Right lobe of liver (tissue), 6 donors: ENCODE results near the gene CAP2. TPM values are rescaled to one million over a fixed set of nuclear protein-coding genes. Genes with fewer than 3 reads are reported as not detected.

Source experiments
- ATAC-seq, 4 donors: fragments of 200-7000 bp; cut with Tn5 transposase; one replicate each; pipeline ENCODE4 v1.9.1; 2020; ENCODE audit warnings: mild to moderate bottlenecking in 4 of 4, moderate library complexity in 4 of 4
- DNase-seq, 3 donors: peaks; one replicate each; pipeline ENCODE4 v3.0.0-alpha.2; 2020
- H3K27ac ChIP-seq, 3 donors: fragments of 200-600 bp; one replicate each; pipeline ENCODE4 v1.8.0; 2022
- H3K27me3 ChIP-seq, 2 donors: fragments of 200-600 bp; one replicate each; pipeline ENCODE4 v1.8.0; 2022
- H3K36me3 ChIP-seq, 4 donors: fragments of 200-600 bp; sonication (generic) in 1 of 4; one replicate each; pipeline versions ENCODE4 v1.5.1 to v1.8.0; 2017 to 2022; ENCODE audit warnings: control low read depth in 1 of 4
- H3K4me1 ChIP-seq, 4 donors: fragments of 200-600 bp; sonication (generic) in 1 of 4; one replicate each; pipeline versions ENCODE4 v1.5.1 to v1.8.0; 2017 to 2022; ENCODE audit warnings: control low read depth in 1 of 4
- H3K4me3 ChIP-seq, 3 donors: fragments of 200-600 bp; one replicate each; pipeline ENCODE4 v1.8.0; 2022
- H3K9me3 ChIP-seq, 4 donors: fragments of 200-600 bp; sonication (generic) in 1 of 4; one replicate each; pipeline versions ENCODE4 v1.5.1 to v1.8.0; 2017 to 2022; ENCODE audit warnings: control low read depth in 1 of 4
- CTCF ChIP-seq, 4 donors: fragments of 200-600 bp in 3 of 4; fragments of 450-650 bp in 1 of 4; IDR thresholded peaks; one replicate each; pipeline versions ENCODE4 v1.5.1 to v1.8.0; 2016 to 2022; ENCODE audit warnings: antibody characterized with exemption in 4 of 4, mild to moderate bottlenecking in 2 of 4
- POLR2A ChIP-seq: fragments of 450-650 bp; IDR thresholded peaks from one replicate; pipeline ENCODE4 v1.6.1; 2017; ENCODE audit warnings: antibody characterized with exemption, mild to moderate bottlenecking
- WGBS: methylation state at CpG from one replicate; pipeline ENCODE4 v1.1.6; 2018; ENCODE audit warnings: low coverage, low lambda C conversion rate; ENCODE audit not compliant: insufficient coverage; ENCODE audit errors: missing lambda C conversion rate; 5-methylcytosine and 5-hydroxymethylcytosine counted together
- intact Hi-C, 2 donors: fragments of 100-400 bp; cut with DNase I; formaldehyde crosslinking; loops; one replicate each; pipeline versions ENCODE4 v1.11.2 to v1.14.1; 2022
- total RNA-seq, 6 experiments: library from RNA; depleted of rRNA in 2 of 6; stranded (reverse); fragments of >200 nt in 2 of 6; fragmentation: NEBNext Ultra II Directional in 3 of 6; extraction: Animal tissue kit (Norgen Biotek cat#: 25700) in 3 of 6; gene quantifications; one replicate each; pipeline versions ENCODE4 v1.1.0 to v1.2.4, GENCODE V29; 2016 to 2023
- donor health status: DM: no; HTN: yes; CAD: no.
- donor health status: DM: no; HTN: no; CAD: no.
- donor health status: DM: no; HTN: no; CAD: no.
- donor health status: DM: no; HTN: yes; CAD: no.
- donor health status: DM: no; HTN: yes; CAD: no.

The CAP2 gene
- total RNA-seq, 6 experiments from 2014 or later: 2.1 to 7.4 (median 6.1) TPM

- WGBS: 90% methylated on average over 2 of the region's 4 CpGs
- Histone ChIP-seq H3K36me3 (no peaks in the 10 kb centered on the region), H3K9me3 (no peaks in the 10 kb centered on the region), H3K4me3 (no peak overlapping the region), H3K27ac (no peak overlapping the region), H3K27me3 (no peaks in the 10 kb centered on the region), H3K4me1 (peaks cover 0 to 3% (median 0%) of the 10 kb centered on the region in 4 donors)
- DNase-seq: no peak
- TF ChIP-seq POLR2A (no peak), CTCF (IDR thresholded peaks at IDR 0.05) (no peak)
- no peak for ATAC-seq
- intact Hi-C loops: no loop called here
Observed at GRCh38 chr6:17480476-17480875, 87.1 kb downstream of the CAP2 start.

- H3K27ac ChIP-seq: no peak overlapping the region
- DNase-seq: no peak
- WGBS: 97% methylated on average over 6 of the region's 7 CpGs
- no peak for ATAC-seq
- no peak overlapping the region for H3K4me3 ChIP-seq
- H3K27me3 ChIP-seq: no peaks in the 10 kb centered on the region
- intact Hi-C loops: no loop called here
- H3K9me3 ChIP-seq: no peaks in the 10 kb centered on the region
- H3K4me1 ChIP-seq: peaks cover 0 to 3% (median 0%) of the 10 kb centered on the region in 4 donors
- TF ChIP-seq POLR2A: no peak
- TF ChIP-seq CTCF (IDR thresholded peaks at IDR 0.05): no peak
- H3K36me3 ChIP-seq: no peaks in the 10 kb centered on the region
Observed at GRCh38 chr6:17482711-17483110, 89.3 kb downstream of the CAP2 start.

DNA sequence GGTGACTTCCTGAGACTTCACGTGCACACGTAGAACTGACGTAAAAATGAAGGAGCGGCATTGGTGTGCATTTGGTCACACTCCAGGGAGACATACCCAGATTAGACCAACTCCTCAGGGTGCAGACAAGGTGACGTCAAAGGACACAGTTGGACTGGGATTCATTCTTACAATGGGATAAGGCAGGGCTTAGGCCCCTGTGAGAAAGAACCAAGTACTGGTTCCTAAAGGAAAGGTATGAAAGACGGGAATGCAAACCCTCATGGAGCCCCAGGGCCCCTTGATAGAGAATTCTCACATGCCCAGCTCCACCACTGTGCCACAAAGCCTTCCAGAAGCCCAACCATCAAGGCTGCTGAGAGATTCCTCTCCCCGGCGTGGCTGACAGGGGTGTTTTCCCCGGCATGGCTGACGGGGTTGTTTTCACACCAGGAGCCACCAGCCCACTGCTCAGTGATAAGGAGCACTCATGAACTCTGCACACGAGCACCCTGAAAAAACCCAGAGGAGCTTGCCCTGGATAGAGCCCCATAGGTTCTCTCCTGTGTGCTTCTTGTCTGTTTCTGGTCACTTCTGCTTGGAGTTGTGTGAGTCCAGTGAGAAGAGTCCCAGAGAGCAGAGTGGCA is 90.1 kb downstream of the CAP2 start:
- Histone ChIP-seq H3K4me1 (peaks cover 0 to 3% (median 0%) of the 10 kb centered on the region in 4 donors), H3K36me3 (no peaks in the 10 kb centered on the region), H3K4me3 (no peak overlapping the region), H3K27ac (no peak overlapping the region), H3K9me3 (no peaks in the 10 kb centered on the region), H3K27me3 (no peaks in the 10 kb centered on the region)
- TF ChIP-seq CTCF (IDR thresholded peaks at IDR 0.05) (no peak), POLR2A (no peak)
- ATAC-seq (no peak), DNase-seq (no peak)
- intact Hi-C loops: no loop called here
- no CpG with 5 or more reads among the region's 11 CpGs for WGBS

GRCh38 chr6:17484201-17484849 is 90.9 kb downstream of the CAP2 start:
- intact Hi-C loops: no loop called here
- TF ChIP-seq CTCF (IDR thresholded peaks at IDR 0.05): no peak
- no peak for TF ChIP-seq POLR2A
- Histone ChIP-seq H3K27me3 (no peaks in the 10 kb centered on the region), H3K4me3 (no peak overlapping the region), H3K4me1 (peaks cover 0 to 3% (median 0%) of the 10 kb centered on the region in 4 donors), H3K36me3 (no peaks in the 10 kb centered on the region), H3K9me3 (no peaks in the 10 kb centered on the region), H3K27ac (no peak overlapping the region)
- DNase-seq: no peak
- ATAC-seq: no peak
- WGBS: 93% methylated on average over 10 of the region's 10 CpGs
